HG02884 (cell line): ENCODE measurements around the gene FRMD3.

ENCODE experiments used
- ATAC-seq: cut with Tn5 transposase; IDR thresholded peaks from one replicate; pipeline ENCODE4 v1.9.1; 2021; ENCODE audit warnings: mild to moderate bottlenecking, moderate library complexity; ENCODE audit not compliant: unreplicated experiment

Gene FRMD3

GRCh38 chr9:83291196-83291595 is 247.0 kb downstream of the FRMD3 start:
- ATAC-seq = no peak

GRCh38 chr9:83290692-83291091 is 247.5 kb downstream of the FRMD3 start:
- no peak for ATAC-seq

DNA sequence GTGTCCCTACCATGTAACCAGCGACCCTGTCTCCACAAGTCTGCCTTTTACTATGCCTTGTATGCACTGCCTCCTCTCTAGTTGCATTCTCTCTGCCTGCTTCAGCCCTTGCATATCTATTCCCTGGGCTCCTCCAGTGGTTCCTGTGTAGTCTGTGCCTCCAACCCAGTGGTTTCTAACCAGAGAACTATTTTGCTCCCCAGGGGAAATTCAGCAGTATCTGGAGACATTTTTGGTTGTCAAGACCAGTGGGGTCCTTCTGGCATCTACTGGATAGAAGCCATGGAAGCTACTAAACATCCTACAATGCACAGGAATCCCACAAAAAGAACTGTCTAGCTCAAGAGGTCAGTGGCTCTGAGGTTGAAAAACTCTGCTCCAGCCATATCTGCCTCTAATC is 251.2 kb downstream of the FRMD3 start:
- no peak for ATAC-seq

DNA sequence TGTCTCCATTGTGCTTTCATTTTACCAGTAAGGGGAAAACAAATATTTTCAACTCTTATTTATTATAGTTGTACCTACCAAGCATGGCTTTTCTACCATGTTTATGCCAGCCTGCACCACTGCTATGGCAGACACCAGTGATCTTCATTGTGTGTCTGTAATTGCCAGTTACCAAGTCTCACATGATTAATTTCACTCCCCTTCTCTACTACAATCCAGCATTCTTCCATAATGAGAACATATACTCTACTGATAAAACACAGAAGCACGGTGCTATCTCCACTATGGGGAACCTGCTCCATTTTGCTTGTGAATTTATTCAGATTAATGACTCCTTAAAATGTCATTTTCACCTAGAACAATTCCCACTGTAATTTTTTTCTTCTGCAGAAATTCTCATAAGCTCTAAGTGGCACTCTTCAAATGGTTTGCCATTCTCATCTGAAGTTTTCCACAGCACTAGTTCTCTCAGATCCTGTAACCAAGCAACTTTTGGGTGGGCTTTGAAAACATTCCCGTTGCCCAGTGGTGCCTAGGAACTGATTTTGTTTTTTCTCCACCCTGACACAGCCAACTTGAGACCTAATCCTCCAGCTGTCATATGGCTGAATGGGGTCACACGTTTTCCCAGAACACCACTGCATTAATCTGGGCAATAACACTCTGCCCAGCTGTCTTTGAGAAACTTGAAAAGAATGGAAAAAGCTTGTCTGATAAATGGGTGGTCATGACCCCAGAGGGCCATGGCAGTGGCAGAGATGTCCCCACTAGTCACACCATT is 252.6 kb downstream of the FRMD3 start:
- ATAC-seq = no peak

- no peak for ATAC-seq
Measured at GRCh38 chr9:83284746-83285145, 253.5 kb downstream of the FRMD3 start.

- ATAC-seq = no peak
Measured at GRCh38 chr9:83283528-83283927, 254.7 kb downstream of the FRMD3 start.

DNA sequence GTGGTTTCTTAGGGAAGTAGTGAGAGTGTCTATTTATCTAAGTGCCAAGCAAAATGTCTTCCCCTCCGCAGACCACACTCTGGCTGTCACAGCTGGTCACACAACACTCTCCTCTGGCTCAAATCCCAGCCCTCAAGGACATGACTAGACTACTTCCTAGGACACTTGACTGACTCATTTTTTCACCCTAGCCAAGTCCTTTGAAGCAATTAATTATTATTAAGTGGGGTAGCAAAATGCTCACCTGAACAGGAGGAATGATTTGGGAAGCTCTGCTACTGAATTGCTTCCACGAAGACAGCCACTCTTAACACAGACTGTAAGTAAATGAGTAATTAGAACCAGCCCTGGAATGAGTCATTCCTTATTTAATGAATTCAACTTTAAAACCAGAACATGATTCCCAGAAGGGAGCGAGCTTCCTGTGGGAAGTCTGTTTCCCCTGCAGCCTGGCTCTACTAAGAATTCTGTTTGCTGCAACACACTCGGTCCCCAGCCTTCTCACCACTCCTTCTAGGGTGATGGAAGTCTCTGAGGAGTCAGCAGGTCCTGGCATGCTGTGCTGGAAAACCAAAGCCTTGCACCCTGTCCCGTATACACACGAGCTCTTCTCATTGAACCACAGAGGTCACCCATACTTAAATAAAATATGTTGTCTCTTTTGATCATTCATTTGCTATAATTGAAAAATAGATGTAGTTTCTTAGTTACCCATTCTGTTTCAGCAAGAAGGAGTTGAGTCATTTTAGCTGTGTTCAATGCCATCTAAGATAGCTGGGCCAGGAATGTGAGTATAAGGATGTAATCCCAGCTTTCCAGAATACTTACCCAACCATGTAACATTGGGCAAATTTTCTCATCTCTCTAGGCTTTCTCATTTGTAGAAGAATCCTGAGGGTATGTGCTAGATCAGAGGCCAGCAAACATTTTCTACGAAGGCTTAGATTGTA is 256.6 kb downstream of the FRMD3 start:
- ATAC-seq = no peak

DNA sequence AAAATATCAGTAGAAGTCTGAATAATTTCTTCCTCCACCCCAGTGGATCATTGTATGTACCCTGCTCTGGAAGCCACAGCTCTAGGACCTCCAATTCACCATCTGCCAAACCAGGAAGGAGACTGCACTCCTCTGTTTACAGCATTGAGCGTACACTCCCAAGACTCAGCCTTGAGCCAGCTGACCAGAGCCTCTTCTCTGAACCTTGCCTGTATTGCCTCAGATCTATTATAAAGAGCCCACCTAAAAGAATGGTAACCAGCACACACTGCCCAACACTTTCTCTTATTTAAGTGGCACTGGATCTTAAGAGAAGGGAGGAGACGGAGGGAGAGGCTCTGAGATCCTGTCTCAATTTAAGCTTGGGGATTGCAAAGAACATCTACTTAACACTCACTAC is 257.4 kb downstream of the FRMD3 start:
- no peak for ATAC-seq

- ATAC-seq = no peak
Measured at GRCh38 chr9:83280268-83280667, 257.9 kb downstream of the FRMD3 start.

- no peak for ATAC-seq
Measured at GRCh38 chr9:83274787-83275186, 263.4 kb downstream of the FRMD3 start.

DNA sequence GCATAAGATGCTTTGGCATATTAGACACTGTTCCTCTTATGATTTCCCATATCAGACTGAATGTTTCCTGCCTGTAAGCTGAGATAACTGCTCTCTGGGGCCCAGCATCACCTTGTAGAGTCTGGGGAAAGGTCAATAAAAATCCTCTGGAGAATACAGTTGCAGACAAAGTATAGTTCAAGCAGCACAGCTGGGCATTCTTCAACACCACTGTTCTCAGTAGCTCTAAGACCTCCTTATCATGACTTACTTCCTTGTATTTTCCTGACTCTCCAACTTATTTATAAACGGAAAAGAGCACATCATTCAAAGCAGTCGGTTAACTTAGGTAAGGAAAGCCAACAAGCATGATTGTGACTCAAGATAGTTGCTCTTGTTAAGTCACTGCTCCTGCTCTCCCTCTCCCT is 266.5 kb downstream of the FRMD3 start:
- no peak for ATAC-seq

DNA sequence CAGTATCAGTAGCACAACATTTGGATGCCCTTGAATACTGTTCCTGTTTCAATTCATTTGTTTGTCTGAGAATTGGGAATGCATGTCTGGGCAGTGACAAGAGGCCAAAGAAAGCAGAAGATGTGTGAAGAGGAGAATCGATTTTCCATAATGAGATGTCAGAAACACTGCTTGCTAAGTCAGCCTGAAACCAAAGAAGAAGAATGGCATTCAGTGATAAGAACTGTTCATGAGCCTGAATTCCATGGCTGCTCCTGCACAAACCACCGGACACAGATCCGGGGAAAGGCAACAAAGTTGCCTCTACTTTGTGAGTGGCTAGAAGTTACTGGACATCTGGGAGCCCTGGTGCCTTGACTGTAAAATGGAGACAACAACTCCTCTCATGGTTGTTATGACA is 268.1 kb downstream of the FRMD3 start:
- no peak for ATAC-seq

GRCh38 chr9:83267741-83268140 is 270.5 kb downstream of the FRMD3 start:
- no peak for ATAC-seq

- no peak for ATAC-seq
Measured at GRCh38 chr9:83266666-83267496, 271.3 kb downstream of the FRMD3 start.

DNA sequence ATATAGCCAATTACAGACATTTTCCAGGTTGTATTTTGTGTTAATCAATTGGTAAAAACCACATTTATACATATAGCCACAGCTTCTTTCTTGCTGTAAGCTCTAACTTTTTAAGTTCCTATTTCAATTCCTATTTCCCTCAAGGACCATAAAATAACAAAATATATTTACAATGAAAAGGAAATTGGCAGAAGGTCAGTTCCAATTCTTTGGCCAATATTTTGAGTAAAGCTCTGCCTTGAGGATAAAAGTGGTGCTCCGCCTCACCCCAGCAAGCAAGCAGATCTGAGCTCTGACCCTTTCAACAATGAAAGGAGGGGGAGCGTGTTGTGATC is 271.9 kb downstream of the FRMD3 start:
- no peak for ATAC-seq

GRCh38 chr9:83264315-83264714 is 273.9 kb downstream of the FRMD3 start:
- no peak for ATAC-seq

DNA sequence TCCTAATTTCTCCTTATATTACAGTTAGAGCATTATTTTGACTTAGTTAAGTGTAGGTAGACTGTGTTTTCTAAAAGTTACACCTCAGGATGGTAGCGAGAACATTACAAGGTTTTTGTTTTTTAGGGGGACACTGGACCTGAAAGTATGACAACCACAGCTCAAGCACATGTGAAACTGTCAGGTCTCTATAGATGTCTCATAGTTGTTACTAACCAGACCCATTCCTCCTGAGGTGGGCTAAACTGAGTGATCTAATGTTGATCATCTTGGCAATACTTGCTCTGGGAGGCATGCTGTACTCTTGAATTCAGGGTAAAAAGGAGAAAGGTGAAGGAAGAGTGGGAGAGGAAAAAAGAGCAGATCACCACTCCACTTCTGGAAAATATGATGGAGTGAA is 278.6 kb downstream of the FRMD3 start:
- no peak for ATAC-seq

DNA sequence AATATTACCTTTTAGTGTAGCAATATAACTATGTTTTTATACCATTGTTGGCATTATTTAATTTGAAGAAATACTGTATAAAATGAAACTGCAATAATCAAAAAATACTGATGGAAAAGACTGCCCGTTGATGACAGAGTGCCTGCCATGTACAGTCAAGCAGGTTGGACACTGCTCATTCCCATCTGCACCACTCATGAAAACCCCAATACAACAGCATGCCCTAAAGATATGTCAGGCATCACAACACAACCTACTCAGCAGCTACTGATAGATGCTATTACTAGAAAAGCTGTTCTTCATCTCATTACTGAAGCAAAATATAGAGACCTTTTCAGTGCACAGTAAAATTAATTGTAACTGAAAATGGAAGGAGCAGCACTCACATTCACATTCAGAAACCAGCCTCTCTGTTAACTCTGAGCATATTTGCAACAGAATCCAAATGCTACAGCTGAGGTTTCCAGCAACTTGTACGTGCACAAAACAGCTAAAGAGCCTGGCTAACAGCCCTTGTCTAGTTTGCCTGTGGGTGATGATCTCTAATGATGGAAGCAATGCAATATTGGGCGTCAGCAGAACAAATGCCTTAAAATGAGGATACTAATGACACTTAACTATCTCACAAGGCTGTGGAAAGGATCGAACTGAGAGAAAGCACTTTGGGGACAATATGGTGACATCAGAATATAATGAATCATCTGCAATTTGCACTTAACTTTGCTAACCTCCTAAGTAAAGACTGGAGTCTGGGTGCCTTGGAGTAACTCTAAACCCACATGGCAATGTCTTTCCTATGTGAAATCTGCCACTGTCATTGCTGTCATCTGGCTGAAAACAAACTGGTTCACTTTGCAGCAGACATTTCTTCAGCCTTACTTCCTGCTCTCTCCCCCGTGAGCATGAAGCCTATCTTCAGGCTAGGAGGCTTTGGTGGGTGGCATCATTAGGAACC is 280.0 kb downstream of the FRMD3 start:
- ATAC-seq = no peak

- peak; percentile 90 for ATAC-seq
Measured at GRCh38 chr9:83247732-83248131, 290.5 kb downstream of the FRMD3 start.

DNA sequence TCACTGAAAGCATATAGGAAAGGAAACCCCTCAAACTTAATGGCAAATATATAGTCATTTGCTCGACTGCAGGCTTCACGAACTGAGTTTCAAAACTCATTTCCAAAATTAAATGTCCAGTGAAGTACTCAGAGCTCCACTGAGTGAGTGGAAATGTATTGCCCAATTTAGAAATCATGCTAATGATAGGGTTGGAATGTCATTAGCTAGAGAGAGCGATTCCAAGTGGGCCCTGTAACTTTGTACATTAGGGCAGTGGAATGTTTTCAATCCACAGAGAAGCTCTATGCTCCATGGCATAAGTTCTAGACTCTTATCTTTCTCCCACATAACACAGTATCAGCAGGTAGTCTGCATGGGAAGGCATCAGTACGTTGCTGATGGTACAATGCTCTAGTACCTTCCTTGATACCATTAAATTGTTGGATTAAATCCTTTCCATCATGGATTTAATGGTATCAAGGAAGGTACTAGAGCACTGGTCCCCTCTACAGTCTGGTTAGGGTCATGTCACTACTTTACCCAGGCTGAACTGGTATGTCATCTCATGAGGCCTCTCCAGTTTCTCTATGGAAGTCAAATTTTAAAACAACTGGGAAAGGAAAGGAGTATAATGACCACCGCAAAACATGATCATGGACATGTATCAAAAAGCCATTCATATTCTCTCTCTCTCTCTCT is 292.1 kb downstream of the FRMD3 start:
- no peak for ATAC-seq
